ENCODE data around the gene SMC3. TPM values are rescaled to one million over a fixed set of nuclear protein-coding genes. Genes with fewer than 3 reads are reported as not detected.
A peak's percentile ranks its signal among the peaks of the same experiment; 100 is the strongest.

SMC3 gene
- total RNA-seq, 1 donor from 2014 or later, result 20.9 TPM

DNA sequence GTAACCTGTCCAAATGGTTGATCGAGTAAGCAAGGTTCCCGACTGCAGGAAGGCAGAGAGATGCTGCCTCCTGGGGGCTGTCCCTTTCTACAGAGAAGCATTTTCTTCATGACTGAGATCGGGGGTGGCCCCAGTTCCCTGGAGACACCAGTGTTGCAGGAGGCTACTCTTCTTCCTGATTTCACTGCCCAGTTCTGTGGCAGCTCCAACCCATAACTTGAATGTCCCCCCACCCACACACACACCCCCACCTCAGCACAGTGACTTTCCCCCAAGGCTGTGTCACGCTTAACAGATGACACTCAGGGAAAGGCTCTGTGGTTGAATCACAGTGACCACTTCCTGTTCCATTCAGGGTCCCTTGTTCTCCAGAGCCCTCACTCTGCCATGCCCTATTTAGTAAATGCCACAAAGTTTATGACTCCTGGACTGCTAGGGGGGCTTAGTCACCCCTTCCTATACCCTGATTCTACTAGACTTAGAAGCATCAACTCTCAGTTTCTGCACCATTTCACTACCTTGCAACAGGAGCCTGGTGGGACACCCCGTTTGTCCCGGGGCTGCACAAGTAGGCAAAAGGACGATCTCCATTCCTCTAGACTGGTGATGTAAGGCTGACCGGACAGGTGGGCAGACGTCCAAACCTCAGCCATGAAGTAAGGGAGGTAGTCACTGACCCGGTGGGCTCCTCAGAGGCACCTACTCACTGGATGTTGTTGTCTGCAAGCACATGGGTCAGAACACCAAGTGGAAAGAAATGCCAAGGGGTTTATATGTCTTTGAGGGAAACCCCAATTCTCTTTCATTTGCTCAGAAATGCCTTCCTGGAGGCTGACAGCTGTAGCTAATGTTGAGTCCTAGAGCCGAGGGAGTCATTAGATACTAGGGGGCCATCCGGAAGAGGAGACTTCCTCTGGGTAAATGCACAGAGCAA is 31.3 kb upstream of the SMC3 start:
- Histone ChIP-seq H3K27me3 (ENCODE audit: low read depth) (no peaks in the 10 kb centered on the region), H3K9me3 (replicated peaks) (no peaks in the 10 kb centered on the region), H3K4me3 (no peak overlapping the region), H3K36me3 (no peaks in the 10 kb centered on the region), H3K27ac (replicated peaks) (no peak overlapping the region), H3K4me1 (no peaks in the 10 kb centered on the region)
- TF ChIP-seq, protein P1, sequence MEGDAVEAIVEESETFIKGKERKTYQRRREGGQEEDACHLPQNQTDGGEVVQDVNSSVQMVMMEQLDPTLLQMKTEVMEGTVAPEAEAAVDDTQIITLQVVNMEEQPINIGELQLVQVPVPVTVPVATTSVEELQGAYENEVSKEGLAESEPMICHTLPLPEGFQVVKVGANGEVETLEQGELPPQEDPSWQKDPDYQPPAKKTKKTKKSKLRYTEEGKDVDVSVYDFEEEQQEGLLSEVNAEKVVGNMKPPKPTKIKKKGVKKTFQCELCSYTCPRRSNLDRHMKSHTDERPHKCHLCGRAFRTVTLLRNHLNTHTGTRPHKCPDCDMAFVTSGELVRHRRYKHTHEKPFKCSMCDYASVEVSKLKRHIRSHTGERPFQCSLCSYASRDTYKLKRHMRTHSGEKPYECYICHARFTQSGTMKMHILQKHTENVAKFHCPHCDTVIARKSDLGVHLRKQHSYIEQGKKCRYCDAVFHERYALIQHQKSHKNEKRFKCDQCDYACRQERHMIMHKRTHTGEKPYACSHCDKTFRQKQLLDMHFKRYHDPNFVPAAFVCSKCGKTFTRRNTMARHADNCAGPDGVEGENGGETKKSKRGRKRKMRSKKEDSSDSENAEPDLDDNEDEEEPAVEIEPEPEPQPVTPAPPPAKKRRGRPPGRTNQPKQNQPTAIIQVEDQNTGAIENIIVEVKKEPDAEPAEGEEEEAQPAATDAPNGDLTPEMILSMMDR (IDR thresholded peaks at IDR 0.05; ENCODE audit: borderline replicate concordance), result peak; percentile 69
- intact Hi-C loops (cut with micrococcal nuclease), result no loop called here
- peak; percentile 32 for DNase-seq

DNA sequence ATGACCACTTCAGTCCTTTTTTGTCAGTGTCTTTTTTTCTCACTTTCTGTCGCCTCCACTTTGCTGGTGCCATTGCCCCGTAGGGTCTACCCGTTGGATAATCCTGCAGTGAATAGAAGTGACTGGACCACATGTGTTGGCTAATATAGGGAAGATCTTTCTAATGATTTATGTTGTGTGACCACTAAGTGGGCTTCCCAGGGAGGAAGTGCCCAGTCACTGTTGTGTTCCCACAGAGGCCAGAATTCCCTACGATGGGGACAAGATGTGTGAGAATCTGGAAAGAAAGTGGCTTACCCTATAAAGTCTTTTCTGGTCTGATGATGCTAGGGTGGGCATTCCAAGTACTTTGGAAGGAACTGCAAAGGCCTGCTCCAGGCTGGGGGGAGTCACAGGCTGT is 28.4 kb upstream of the SMC3 start:
- H3K9me3 ChIP-seq (replicated peaks), result no peaks in the 10 kb centered on the region

DNA sequence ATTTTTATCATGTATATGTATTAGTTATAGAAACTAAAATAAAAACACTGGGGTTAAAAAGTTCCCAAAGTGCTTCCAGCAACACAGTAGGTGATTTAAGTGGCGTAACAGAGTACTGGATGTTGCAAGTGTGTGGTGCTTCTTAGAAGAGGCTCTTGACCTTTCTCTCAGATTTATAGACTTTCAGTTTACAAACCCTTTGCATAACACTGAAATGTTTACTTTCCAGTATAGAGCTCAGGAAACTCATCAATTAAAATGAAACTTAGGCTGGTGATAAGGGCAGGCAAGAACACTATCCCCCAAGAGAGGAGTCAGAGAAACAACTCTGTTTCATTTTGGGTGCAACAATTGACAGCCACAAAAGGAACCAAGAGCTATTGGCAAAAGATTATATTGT is 27.5 kb upstream of the SMC3 start:
- no peaks in the 10 kb centered on the region for H3K4me1 ChIP-seq
- intact Hi-C loops (cut with micrococcal nuclease), result no loop called here
- no peaks in the 10 kb centered on the region for H3K36me3 ChIP-seq
- TF ChIP-seq, protein P1 (IDR thresholded peaks at IDR 0.05; ENCODE audit: borderline replicate concordance), result no peak
- H3K27me3 ChIP-seq (ENCODE audit: low read depth), result no peaks in the 10 kb centered on the region
- no peak for DNase-seq
- no peak overlapping the region for H3K27ac ChIP-seq (replicated peaks)
- H3K4me3 ChIP-seq, result no peak overlapping the region
- no peaks in the 10 kb centered on the region for H3K9me3 ChIP-seq (replicated peaks)

More for the DNA sequence above, 28.4 kb upstream of the SMC3 start:
- H3K27ac ChIP-seq (replicated peaks), result no peak overlapping the region
- H3K27me3 ChIP-seq (ENCODE audit: low read depth), result no peaks in the 10 kb centered on the region
- no peak for DNase-seq
- no peaks in the 10 kb centered on the region for H3K36me3 ChIP-seq
- intact Hi-C loops (cut with micrococcal nuclease), result no loop called here
- no peaks in the 10 kb centered on the region for H3K4me1 ChIP-seq
- TF ChIP-seq, protein P1 (IDR thresholded peaks at IDR 0.05; ENCODE audit: borderline replicate concordance), result no peak
- no peak overlapping the region for H3K4me3 ChIP-seq

DNA sequence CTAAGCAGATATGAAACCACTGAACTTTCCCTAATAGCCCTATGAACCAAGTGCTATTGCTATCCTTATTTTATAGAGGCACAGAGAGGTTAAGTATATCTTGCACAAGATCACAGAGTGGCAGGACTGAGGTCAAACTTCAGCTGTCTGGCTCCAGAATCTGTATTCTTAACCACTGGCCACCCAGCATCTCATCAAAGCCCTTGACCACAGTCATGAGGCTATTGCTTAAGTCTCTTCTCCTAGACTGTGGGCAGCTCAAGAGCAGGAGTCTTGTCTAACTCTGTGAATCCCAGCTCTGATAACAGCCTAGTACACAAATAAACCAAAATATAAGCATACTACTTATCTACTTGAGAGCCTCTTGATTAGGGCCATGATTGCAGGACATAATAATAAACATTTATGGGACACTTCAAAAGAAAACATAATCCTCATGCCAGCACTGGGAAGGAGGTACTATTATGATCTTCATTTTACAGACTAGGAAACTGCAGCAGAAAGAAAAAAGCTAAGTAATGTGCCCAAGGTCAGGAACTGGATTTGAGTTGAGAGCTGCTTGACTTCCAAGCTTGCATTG is 22.4 kb upstream of the SMC3 start:
- TF ChIP-seq, protein P1 (IDR thresholded peaks at IDR 0.05; ENCODE audit: borderline replicate concordance), result no peak
- peak overlapping the region; percentile 51 for H3K27ac ChIP-seq (replicated peaks)

DNA sequence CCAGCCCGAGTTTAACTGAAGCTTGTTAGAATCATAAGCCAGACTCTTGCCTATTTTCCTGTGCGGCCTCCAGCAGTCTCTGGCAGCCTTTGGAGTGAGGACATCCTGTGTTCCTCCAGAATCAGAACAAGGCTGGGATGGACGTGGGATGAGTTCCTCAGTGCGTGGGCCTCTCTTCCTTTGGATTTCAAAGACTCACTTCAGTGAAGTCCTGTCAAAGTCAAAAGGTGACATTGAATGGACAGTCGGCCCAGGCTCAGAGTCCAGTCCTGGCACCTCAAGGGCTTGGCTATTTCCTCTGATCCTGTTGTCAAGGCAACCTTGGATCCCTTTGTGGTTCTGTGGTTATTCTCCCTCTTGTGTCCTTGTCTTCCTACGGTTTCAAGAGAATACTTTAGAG is 21.4 kb upstream of the SMC3 start:
- TF ChIP-seq, protein P1 (IDR thresholded peaks at IDR 0.05; ENCODE audit: borderline replicate concordance), result no peak
- H3K27ac ChIP-seq (replicated peaks), result peak overlapping the region; percentile 51

More for the DNA sequence above, 22.4 kb upstream of the SMC3 start:
- H3K27me3 ChIP-seq (ENCODE audit: low read depth), result no peaks in the 10 kb centered on the region
- no peaks in the 10 kb centered on the region for H3K9me3 ChIP-seq (replicated peaks)
- no peak for DNase-seq
- H3K4me3 ChIP-seq, result no peak overlapping the region
- H3K36me3 ChIP-seq, result no peaks in the 10 kb centered on the region
- peaks cover 12% of the 10 kb centered on the region for H3K4me1 ChIP-seq
- intact Hi-C loops (cut with micrococcal nuclease), result no loop called here

More for the DNA sequence above, 21.4 kb upstream of the SMC3 start:
- intact Hi-C loops (cut with micrococcal nuclease), result loop anchor here (2.0 kb wide), 1 partner anchor 235 kb away; no protein-coding TSS in a partner anchor
- no peak for DNase-seq
- Histone ChIP-seq H3K4me1 (peaks cover 12% of the 10 kb centered on the region), H3K4me3 (no peak overlapping the region), H3K27me3 (ENCODE audit: low read depth) (no peaks in the 10 kb centered on the region), H3K36me3 (no peaks in the 10 kb centered on the region), H3K9me3 (replicated peaks) (no peaks in the 10 kb centered on the region)
